GM12878 (cell line): ENCODE measurements around the gene RUNDC3A. TPM values are rescaled to one million over a fixed set of nuclear protein-coding genes. Genes with fewer than 3 reads are reported as not detected.

Experiments
- ATAC-seq: fragments of 200-7000 bp; cut with Tn5 transposase; 3 replicates; pipeline ENCODE4 v1.9.1; 2020; ENCODE audit warnings: mild to moderate bottlenecking, moderate library complexity
- BruUV-seq: library from RNA; stranded (reverse); fragments of 400-500 nt; replicated peaks from 2 replicates; lab custom pipeline; 2021; lab: Mats Ljungman, UMichigan
- CTCF ChIA-PET: fragments of 300-600 bp; sonication (Branson Sonifier 250); formaldehyde crosslinking; extraction: SDS; loops from one replicate; lab custom pipeline; 2021; ENCODE audit warnings: inconsistent platforms; lab: Yijun Ruan, JAX
- POLR2A ChIA-PET: fragments of 350-600 bp; formaldehyde crosslinking; extraction: SDS; loops from one replicate; lab custom pipeline; 2021; ENCODE audit warnings: inconsistent platforms; lab: Charles Lee
- RAD21 ChIA-PET: fragments of 300-600 bp; sonication (Branson Sonifier 250); formaldehyde crosslinking; loops from one replicate; lab custom pipeline; 2023; ENCODE audit warnings: antibody characterized with exemption; ENCODE audit not compliant: unreplicated experiment; lab: Charles Lee
- SMC1A ChIA-PET: fragments of 300-600 bp; sonication (Branson Sonifier 250); formaldehyde crosslinking; loops from one replicate; lab custom pipeline; 2023; ENCODE audit not compliant: unreplicated experiment, uncharacterized antibody; lab: Charles Lee
- DNase-seq: peaks from one replicate; pipeline ENCODE4 v3.0.0-alpha.2; 2011; ENCODE audit warnings: low read depth, low spot score
- FAIRE-seq: peaks from 3 replicates; lab custom pipeline; 2011; peaks lifted over from hg19 to GRCh38; lab: Jason Lieb, UNC
- H2AFZ ChIP-seq: 2 replicates; pipeline ENCODE4 v1.6.0; 2011; ENCODE audit warnings: low read depth, low read length, control low read depth; ENCODE audit not compliant: control insufficient read depth
- H3K27ac ChIP-seq: 2 replicates; pipeline ENCODE4 v1.5.1; 2011; ENCODE audit warnings: control low read depth; ENCODE audit not compliant: control insufficient read depth, insufficient read depth
- H3K27me3 ChIP-seq, 2 experiments: replicated peaks in 1 of 2; 2 replicates each; pipeline versions ENCODE4 v1.6.0 to v1.6.1; 2011; ENCODE audit warnings: low read length in 1 of 2; ENCODE audit not compliant: control insufficient read depth in 2 of 2, insufficient read depth in 2 of 2
- H3K36me3 ChIP-seq, 2 experiments: 2 replicates each; pipeline ENCODE4 v1.5.1; 2011; ENCODE audit warnings: low read length in 1 of 2; ENCODE audit not compliant: control insufficient read depth in 2 of 2, insufficient read depth in 2 of 2
- H3K4me1 ChIP-seq: 2 replicates; pipeline ENCODE4 v1.6.1; 2011; ENCODE audit warnings: mild to moderate bottlenecking, low read length, moderate library complexity, mixed read lengths; ENCODE audit not compliant: control insufficient read depth, insufficient read depth
- H3K4me2 ChIP-seq: 2 replicates; pipeline ENCODE4 v1.6.0; 2011; ENCODE audit warnings: control low read depth; ENCODE audit not compliant: control insufficient read depth, insufficient read depth
- H3K4me3 ChIP-seq: fragments of 200-600 bp; sonication (generic); 2 replicates; pipeline ENCODE4 v1.5.1; 2016
- H3K79me2 ChIP-seq: 2 replicates; pipeline ENCODE4 v1.6.0; 2011; ENCODE audit warnings: low read length; ENCODE audit not compliant: control insufficient read depth, insufficient read depth
- H3K9ac ChIP-seq: 2 replicates; pipeline ENCODE4 v1.8.0; 2011; ENCODE audit warnings: low read length, control low read depth, mixed read lengths; ENCODE audit not compliant: control insufficient read depth, insufficient read depth
- H3K9me3 ChIP-seq: replicated peaks from 3 replicates; pipeline ENCODE4 v1.5.1; 2011; ENCODE audit warnings: mild to moderate bottlenecking, low read length; ENCODE audit not compliant: control insufficient read depth, insufficient read depth
- H4K20me1 ChIP-seq: 2 replicates; pipeline ENCODE4 v1.6.0; 2011; ENCODE audit not compliant: control insufficient read depth, insufficient read depth
- CREB1 ChIP-seq: IDR thresholded peaks from 2 replicates; pipeline ENCODE4 v1.6.1; 2012; ENCODE audit warnings: low read depth, mild to moderate bottlenecking, inconsistent platforms
- ELK1 ChIP-seq: IDR thresholded peaks from 2 replicates; pipeline ENCODE4 v1.6.1; 2012; ENCODE audit warnings: low read depth, low read length, improper control_type of control experiment
- ESRRA ChIP-seq: IDR thresholded peaks from 2 replicates; pipeline ENCODE4 v1.6.1; 2012; ENCODE audit warnings: mild to moderate bottlenecking, low read length, improper control_type of control experiment
- HDAC6 ChIP-seq: fragments of 200-600 bp; sonication (generic); IDR thresholded peaks from one replicate; pipeline ENCODE4 v1.8.0; 2017; ENCODE audit warnings: antibody characterized with exemption; ENCODE audit not compliant: unreplicated experiment
- KLF5 ChIP-seq: fragments of 450-650 bp; IDR thresholded peaks from 2 replicates; pipeline ENCODE4 v1.6.1; 2014; ENCODE audit warnings: mild to moderate bottlenecking; ENCODE audit not compliant: partially characterized antibody
- PAX8 ChIP-seq: fragments of 450-650 bp; IDR thresholded peaks from 2 replicates; pipeline ENCODE4 v1.6.1; 2017; ENCODE audit warnings: mild to moderate bottlenecking, moderate library complexity
- PKNOX1 ChIP-seq: fragments of 450-650 bp; IDR thresholded peaks from 2 replicates; pipeline ENCODE4 v1.6.1; 2016; ENCODE audit warnings: mild to moderate bottlenecking
- RCOR1 ChIP-seq: conservative IDR thresholded peaks from 2 replicates; pipeline ENCODE4 v1.6.1; 2012; ENCODE audit warnings: low read depth, low read length, improper control_type of control experiment
- SRF ChIP-seq, 2 experiments: IDR thresholded peaks; 2 replicates each; pipeline ENCODE4 v1.6.1; 2011; ENCODE audit warnings: low read depth in 2 of 2, low read length in 2 of 2, mild to moderate bottlenecking in 1 of 2, moderate library complexity in 1 of 2
- TBL1XR1 ChIP-seq: IDR thresholded peaks from 2 replicates; pipeline ENCODE4 v1.6.1; 2012; ENCODE audit warnings: low read depth, low read length, improper control_type of control experiment
- TCF3 ChIP-seq: IDR thresholded peaks from 2 replicates; pipeline ENCODE4 v1.6.1; 2012; ENCODE audit warnings: low read depth, mild to moderate bottlenecking, low read length, borderline replicate concordance; ENCODE audit not compliant: insufficient read depth
- USF1 ChIP-seq: IDR thresholded peaks from 2 replicates; pipeline ENCODE4 v1.6.1; 2011; ENCODE audit warnings: borderline replicate concordance, low read depth, mild to moderate bottlenecking, moderate library complexity, mixed read lengths, low read length; ENCODE audit not compliant: insufficient read depth; ENCODE audit errors: extremely low read length
- ZBTB11 ChIP-seq: fragments of 450-650 bp; formaldehyde crosslinking; IDR thresholded peaks from 2 replicates; pipeline ENCODE4 v1.5.0; 2022; ENCODE audit warnings: mild to moderate bottlenecking, missing genetic modification characterization
- ZBTB33 ChIP-seq: fragments of 450-650 bp; IDR thresholded peaks from 2 replicates; pipeline ENCODE4 v1.6.1; 2017; ENCODE audit warnings: mild to moderate bottlenecking
- ZNF274 ChIP-seq: IDR thresholded peaks from one replicate; pipeline ENCODE4 v1.8.0; 2011; ENCODE audit not compliant: insufficient read length, insufficient read depth
- WGBS: methylation state at CpG from one replicate; pipeline ENCODE4 v1.1.6; 2016; ENCODE audit warnings: low lambda C conversion rate; ENCODE audit not compliant: insufficient replicate concordance, insufficient coverage; ENCODE audit errors: missing lambda C conversion rate; 5-methylcytosine and 5-hydroxymethylcytosine counted together
- in situ Hi-C: fragments of 300-500 bp; cut with MboI; formaldehyde crosslinking; loops from 9 replicates; pipeline ENCODE4 v1.14.3; 2018; ENCODE audit warnings: mixed read lengths
- intact Hi-C: fragments of 100-400 bp; cut with micrococcal nuclease; formaldehyde crosslinking; loops from one replicate; pipeline ENCODE4 v1.14.2; 2022; ENCODE audit not compliant: unreplicated experiment
- polyA plus RNA-seq, 11 experiments: library from polyadenylated mRNA; depleted of rRNA in 4 of 11; unstranded in 6 of 11; stranded (reverse) in 5 of 11; fragments of >200 nt; fragmentation: Nextera tagmentation in 4 of 11; fragmentation: Illumina TruSeq in 1 of 11; extraction: Ambion mirVana in 4 of 11; extraction: Trizol in 1 of 11; gene quantifications; 1 replicate in 1 of 11; 2 replicates in 10 of 11; pipeline versions ENCODE4 v1.2.1 to v1.2.3, GENCODE V29; 2011 to 2016; ENCODE audit warnings: inconsistent platforms in 2 of 11, missing spikeins in 2 of 11, low read depth in 1 of 11
- total RNA-seq, 4 experiments: library from RNA; depleted of rRNA in 3 of 4; stranded (reverse); fragments of >200 nt in 3 of 4; fragmentation: Illumina TruSeq in 1 of 4; extraction: Trizol in 1 of 4; gene quantifications; 2 replicates each; pipeline versions ENCODE4 v1.2.1 to v1.2.3, GENCODE V29; 2013 to 2021

Gene RUNDC3A
- total and polyA plus RNA-seq, 10 of the 15 experiments (the other 5 are each of a cell fraction or from before 2014, with no cell fraction given) = 0.07 to 0.17 TPM; not detected in 8

GRCh38 chr17:44335564-44335963 lies 27.2 kb downstream of the RUNDC3A start (continued):
- no peak for TF ChIP-seq USF1
- TF ChIP-seq TBL1XR1 = no peak
- no peak for TF ChIP-seq SRF (IDR thresholded peaks at IDR 0.05; ENCODE audit: low read depth in 2 of 2, low read length in 2 of 2)
- no peak for TF ChIP-seq KLF5
- TF ChIP-seq TCF3 = no peak

GRCh38 chr17:44335968-44336367 lies 27.6 kb downstream of the RUNDC3A start:
- ChIA-PET POLR2A (interaction anchor here (0.5 kb wide), 1 partner anchor 203 kb away, joined by 4 read pairs; no protein-coding TSS in a partner anchor), SMC1A (interaction anchor here (2.2 kb wide), 1 partner anchor 9 kb away, joined by 7 read pairs; the partner anchor contains the start of gene GRN), CTCF (interaction anchor here (0.6 to 9.1 kb wide), 6 partner anchors 11 to 168 kb away, joined by 3 to 154 read pairs (median 4); partner anchors contain the start of gene GRN), RAD21 (interaction anchor here (2.0 kb wide), 1 partner anchor 10 kb away, joined by 8 read pairs; no protein-coding TSS in a partner anchor)
- H3K9ac ChIP-seq = no peak overlapping the region
- no peaks in the 10 kb centered on the region for H3K9me3 ChIP-seq
- H4K20me1 ChIP-seq = no peaks in the 10 kb centered on the region
- 50% methylated on average over 5 of the region's 5 CpGs for WGBS
- no peak for ATAC-seq
- H3K4me2 ChIP-seq = no peak overlapping the region
- peaks cover 5% of the 10 kb centered on the region for H3K4me1 ChIP-seq
- H3K36me3 ChIP-seq = no peaks in the 10 kb centered on the region
- no peak overlapping the region for H3K27ac ChIP-seq
- no peak for DNase-seq
- in situ Hi-C loops = no loop called here
- no peak overlapping the region for H2AFZ ChIP-seq
- H3K27me3 ChIP-seq = no peaks in the 10 kb centered on the region
- intact Hi-C loops = no loop called here
- no TSS peak for BruUV-seq
- H3K79me2 ChIP-seq = no peaks in the 10 kb centered on the region
- no peak for FAIRE-seq
- no peak overlapping the region for H3K4me3 ChIP-seq
- no peak for TF ChIP-seq PKNOX1
- TF ChIP-seq ESRRA = no peak
- no peak for TF ChIP-seq ZBTB11 (CRISPR knock-in tag)
- no peak for TF ChIP-seq ELK1
- no peak for TF ChIP-seq RCOR1
- no peak for TF ChIP-seq ZNF274
- no peak for TF ChIP-seq HDAC6
- TF ChIP-seq CREB1 = no peak
- no peak for TF ChIP-seq PAX8
- TF ChIP-seq ZBTB33 = no peak
